Stimulated activated CD8-positive, alpha-beta memory T cell treated with anti-CD3 and anti-CD28 coated beads, Interleukin-4, amount 100 ng/mL, for 48 hours (primary cell): Measurements from ENCODE around the gene BET1L.
"Not testable (repeated sequence)": the region's sequence is repeated elsewhere in the genome, so short reads cannot be mapped to it uniquely, and the experiment has no call there.

ENCODE experiments used
- DNase-seq: peaks from one replicate; pipeline ENCODE4 v3.0.0-alpha.2; 2020

The BET1L gene, protein sequence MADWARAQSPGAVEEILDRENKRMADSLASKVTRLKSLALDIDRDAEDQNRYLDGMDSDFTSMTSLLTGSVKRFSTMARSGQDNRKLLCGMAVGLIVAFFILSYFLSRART

DNA sequence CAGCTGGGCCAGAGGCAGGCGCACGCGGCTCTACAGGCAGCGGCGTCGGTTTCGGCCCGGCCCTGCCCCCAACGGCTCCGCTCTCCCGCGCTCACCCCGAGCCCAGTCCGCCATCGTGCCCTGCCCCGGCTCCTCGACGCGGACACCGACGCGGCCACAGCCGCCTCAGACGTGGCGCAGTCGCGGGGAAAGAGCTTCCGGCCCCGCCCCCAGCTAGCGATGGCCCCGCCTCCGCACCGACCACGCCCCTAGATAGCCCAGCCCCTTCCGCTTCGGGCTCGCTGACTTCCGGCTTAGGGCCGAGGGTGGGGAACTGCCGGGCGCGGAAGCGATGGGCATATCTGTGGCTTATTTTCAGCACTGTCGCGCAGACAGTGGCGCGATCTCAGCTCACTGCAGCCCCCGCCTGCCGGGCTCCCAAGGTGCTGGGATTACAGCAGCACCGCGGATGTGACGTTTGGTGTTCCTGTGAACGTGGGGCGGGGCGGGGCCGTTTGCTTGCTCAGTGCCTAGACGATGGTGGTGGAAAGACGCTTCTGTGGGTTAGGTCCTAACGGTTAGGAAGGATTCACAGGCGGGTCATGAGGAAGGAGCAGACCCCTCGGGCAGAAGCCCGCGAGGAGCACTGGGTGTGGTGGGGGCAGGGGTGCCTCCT is at the start of gene BET1L, which contains the start of gene RIC8A:
Gene BET1L, minus strand, starts transcription at position 192 of the 655 bp plus-strand sequence. Its CDS starts 78 bp downstream, at position 114.
Gene RIC8A, plus strand, starts transcription at position 501 of the 655 bp plus-strand sequence. CDS start 1,147 bp downstream, outside the sequence.
- peak; percentile 96 for DNase-seq

DNA sequence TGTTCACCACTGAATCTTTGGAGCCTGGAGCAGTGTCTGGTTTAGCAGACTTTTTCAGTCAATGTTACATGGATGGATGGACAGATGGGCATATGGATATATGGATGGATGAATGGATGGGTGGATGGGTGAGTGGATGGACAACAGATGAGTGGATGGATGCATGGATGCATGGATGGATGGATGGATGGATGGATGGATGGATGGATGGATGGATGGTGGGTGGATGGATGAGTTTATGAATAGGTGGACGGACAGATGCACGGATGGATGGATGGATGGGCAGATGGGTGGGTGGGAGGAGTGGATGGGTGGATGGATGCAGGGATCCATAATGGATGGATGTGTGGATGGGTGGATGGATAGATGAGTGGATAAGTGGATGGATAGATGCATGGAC is 48.6 kb upstream of the BET1L start:
- peak; percentile 1 for DNase-seq

DNA sequence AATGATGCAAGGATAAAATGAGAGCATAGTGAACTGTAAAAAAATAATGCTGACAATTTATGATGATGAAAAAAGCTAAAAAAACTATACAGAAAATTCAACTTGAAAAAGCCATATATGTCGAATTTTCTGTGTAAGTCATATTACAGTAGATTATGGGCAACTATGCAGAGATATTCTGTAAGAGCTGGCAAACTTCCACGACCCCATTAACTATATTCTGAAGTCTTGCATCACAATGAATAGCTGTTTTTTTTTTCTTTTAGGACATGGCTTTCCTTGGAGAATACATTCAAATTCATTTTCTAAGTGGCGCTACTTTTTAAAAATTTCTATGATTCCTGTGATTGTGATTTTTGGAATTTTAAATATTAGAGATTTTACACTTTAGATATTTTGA is 48.0 kb upstream of the BET1L start:
- DNase-seq = no peak

DNA sequence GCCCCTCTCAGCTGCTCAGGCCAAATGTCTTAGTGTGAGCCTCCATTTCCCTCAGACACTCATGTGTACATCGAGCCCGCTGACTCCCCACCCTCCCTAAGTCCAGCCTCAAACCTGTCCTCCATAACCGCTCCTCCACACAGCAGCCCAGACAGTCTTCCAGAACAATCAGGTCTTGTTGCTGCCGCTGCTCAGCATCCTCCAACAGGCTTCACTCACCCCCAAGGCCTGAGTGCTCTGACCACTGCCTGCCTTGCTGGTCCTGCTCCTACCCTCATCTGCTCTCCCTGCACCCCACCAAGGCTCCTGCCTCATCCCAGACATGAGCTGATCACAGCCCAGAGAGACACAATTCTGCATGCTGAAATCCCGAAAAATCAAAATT is 46.7 kb upstream of the BET1L start:
- DNase-seq = peak; percentile 16

DNA sequence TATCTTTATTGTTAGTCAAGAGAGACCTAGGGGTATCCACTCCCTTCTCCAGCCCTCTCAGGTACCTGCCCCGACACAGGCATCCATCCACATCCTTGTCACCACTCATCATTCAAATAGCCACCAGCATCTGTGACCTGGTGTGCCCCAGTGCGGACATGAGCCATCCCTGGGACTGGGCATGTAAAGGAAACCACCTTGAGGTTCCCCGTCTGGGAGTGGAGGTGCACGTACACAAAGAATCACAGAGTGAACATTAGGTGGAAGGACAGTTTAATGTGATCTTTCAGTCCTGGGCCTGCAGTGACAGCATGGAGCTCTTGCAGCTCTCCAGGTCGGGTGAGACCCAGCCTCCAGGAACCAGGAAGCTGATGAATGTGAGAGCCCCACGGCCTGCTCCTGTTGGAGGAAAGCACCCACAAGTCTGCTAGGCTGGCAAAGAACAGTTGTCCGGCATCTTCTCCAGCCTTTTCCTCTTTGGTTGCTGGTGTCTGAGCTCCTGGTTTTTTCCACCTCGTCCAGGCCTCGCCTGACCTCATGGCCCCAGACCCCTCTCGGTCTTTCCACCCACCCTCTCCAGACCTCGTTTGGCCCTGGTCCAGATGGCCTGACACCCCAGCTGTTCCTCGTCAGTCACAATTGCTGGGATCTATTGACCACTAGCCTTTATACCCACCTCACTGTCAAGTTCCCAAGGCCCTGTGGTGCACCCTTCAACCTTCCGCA is 46.1 kb upstream of the BET1L start:
- DNase-seq = peak; percentile 20

DNA sequence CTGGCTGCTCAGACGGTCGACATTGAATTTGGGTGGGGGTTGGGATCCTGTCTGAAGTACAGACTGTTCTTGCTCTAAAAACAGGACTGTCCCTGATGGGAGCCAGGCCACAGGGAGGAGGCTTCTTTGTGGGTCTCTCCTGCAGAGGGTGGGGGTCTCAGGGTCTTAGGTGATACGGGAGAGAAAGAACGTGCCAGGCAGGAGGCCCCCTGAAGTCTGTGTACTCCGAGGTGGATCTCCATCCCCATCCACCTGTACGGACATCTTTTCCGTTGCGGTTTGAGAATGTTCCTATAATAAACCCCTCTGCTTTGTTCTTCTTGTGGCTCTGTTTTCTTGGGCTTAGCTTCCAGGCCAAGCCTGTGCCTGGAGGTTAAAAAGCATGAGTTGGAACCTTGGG is 45.5 kb upstream of the BET1L start:
- DNase-seq = peak; percentile 20

DNA sequence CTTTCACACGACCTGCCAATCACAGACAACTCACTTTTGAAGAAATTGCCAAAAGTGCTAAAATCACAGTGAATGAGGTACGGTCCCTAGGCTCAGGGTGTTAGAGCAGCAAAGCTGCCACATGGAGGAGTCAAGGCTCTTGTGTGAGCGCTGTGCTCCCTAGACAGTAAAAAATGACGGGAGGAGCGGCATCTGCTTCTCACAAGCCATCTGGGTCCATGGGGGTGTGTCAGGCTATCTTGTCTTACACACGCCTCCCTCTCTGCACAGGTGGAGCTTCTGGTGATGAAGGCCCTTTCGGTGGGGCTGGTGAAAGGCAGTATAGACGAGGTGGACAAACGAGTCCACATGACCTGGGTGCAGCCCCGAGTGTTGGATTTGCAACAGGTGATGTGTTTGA is 44.4 kb upstream of the BET1L start:
- DNase-seq = peak; percentile 21

DNA sequence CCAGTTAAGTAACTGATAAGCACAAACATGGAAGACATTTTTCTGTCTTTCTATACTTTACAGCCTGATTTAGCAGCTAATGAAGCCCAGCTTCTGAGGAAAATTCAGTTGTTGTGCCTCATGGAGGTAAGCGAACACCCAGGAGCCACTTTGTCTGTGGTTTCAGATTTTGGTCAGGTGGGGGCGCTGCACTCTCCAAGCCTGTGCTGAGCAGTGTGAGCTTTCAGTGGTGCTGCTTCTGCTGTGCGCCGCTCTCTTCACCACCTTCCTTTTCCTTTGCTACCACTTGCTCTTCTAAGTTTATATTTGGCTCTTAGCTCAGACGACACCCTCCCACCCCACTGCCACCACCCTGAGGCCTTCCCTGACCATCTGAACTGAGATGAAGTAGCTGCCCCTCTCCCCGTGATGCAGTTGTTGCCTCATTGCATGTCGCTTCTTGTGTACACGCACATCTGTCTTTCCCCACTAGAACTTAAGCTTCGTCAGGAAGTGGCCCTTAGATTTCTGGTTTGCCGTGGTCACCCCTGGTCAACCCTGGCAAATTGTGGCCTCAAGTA is 43.6 kb upstream of the BET1L start:
- peak; percentile 86 for DNase-seq

DNA sequence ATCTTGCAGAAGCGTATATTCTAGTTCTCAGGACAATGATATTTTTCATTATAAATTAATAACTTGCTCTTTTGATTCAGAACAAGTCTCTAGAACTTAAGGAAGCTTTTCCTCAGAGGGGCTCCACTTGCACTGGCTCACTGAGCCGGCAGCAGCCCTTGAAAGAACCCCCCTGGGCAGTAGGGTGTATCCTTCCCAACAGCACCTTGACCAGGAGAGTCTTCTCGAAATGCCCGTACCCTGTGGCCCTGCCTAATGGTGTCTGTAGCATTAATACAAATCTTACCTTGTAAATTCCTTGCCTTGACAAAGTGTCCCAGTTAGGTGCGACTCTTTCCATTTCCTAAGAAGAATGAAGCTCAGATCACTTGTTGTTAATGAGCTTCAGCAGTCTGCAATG is 43.1 kb upstream of the BET1L start:
- DNase-seq = peak; percentile 19

DNA sequence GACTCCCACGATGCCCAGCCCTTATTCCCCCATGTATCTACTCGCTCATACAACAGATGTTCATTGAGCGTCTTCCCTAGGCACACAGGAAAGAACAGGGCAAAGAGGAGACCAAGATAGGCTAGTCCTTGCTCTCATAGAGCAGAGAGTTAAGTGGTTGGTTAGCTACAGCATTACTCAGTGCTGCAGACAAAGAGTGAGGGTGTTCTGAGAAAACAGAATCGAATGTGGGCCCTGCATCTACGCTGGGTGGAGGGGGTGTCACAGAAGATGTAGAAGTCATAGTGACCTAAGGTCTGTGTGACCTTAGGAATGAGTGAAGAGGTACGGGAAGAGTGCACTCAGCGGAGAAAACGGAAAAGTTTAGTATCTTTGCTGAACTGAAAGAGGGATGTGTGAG is 41.9 kb upstream of the BET1L start:
- DNase-seq = no peak

DNA sequence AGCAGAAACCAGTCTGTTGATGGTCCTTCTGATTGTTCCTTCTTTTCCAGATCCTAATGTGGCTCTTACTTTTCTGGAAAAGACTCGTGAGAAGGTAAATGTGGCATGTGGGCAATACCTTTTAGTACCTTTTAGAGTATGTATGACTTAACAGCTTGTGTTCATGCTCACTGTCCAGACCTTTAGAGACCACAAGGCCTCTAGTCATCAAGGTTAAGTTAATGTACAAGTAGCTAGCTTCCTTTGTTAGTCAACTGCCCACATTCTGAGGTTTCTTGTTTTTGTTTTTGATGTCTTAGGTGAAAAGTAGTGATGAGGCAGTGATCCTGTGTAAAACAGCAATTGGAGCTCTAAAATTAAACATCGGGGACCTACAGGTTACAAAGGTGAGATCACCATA is 37.2 kb upstream of the BET1L start:
- DNase-seq = no peak

DNA sequence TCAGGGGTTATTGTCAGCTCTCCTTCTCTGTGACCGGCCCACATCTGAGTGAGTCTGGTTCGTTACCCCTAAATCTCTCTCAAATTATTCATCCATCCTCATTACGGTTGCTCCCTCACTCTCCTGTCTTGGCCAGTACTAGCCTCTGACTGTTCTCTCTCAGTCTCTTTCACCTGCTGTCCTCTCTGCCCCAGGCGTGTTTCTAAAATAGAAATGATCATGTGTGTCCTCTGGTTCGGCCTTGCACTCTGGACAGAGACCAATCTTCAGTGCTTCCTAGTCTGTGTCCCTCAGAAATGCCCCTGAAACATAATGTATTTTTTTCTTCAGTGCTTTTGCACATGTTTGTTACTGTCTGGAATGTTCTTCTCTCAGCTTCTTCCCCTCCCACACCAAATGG is 34.4 kb upstream of the BET1L start:
- DNase-seq = peak; percentile 8

DNA sequence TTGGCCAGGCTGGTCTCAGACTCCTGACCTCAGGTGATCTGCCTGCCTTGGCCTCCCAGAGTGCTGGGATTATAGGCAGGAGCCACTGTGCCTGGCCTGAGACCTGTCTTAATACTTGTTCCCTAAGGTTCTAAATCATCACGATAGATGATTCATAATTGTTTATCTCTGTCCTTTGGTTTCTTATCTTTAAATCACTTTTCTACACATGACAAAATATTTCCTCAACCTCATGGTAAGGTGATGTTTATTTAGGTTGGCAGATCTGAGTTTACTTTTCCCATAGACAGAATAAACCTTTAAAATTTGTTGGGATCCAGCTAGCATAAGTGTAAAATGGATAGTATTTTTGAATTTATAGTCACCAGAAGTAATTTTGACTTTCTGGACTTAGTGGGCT is 33.1 kb upstream of the BET1L start:
- no peak for DNase-seq

DNA sequence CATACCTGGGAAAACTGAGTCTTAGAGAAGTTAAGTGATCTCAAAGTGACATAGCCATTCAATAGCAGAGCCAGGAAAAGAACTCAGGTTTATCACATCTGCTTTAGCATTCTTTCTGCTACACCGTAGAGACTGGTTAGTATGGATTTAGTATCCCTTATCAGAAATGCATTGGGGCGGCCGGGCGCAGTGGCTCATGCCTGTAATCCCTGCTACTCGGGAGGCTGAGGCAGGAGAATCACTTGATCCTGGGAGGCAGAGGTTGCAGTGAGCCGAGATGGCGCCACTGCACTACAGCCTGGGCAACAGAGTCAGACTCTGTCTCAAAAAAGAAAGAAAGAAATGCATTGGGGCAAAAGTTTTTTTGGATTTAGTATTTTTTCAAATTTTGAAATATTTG is 31.1 kb upstream of the BET1L start:
- not testable (repeated sequence) for DNase-seq

DNA sequence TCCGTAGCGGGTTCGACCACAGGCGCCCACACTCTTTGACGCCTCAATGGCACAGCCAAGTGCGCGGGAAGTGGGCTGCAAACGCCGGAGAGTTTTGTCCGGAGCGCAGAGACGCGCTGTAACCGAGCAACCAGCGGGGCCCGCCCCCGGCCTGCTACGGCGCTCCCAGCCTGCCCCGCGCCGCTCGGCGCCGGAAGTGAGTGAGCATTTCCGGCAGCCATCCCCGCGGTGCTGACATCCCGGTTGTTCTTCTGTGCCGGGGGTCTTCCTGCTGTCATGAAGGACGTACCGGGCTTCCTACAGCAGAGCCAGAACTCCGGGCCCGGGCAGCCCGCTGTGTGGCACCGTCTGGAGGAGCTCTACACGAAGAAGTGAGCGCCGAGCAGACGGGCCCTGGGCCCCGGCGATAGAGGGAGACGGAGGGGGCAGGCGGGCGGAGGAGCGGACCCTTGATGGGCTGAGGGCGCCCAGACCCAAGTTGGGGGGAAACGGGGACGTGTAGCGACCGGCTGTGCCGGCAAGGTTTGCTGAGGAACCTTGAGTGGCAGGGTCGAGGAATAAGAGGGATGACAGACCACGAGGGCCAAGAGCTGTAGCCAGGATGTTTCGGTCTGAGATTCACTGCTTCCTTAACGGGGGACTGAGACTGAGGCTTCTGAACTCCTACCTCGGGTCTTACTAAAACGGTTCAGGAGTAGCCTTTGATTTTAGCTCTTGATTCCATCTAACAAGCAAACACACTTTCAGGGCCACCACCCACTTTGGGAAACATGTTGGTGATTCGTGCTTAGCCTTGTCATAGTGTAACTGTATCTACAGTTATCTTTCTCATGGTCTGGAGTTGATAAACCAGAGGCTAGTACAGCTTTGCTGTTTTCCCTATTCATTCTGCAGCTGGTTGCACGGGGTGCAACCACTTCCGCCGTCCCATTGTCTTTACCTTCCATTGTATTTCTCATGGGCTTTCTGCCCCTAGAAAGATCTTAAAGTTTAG is 29.9 kb upstream of the BET1L start, which contains the start of gene PSMD13:
Gene PSMD13, plus strand, starts transcription at position 203 of the 994 bp plus-strand sequence. Its CDS starts 74 bp downstream, at position 277.
- peak; percentile 93 for DNase-seq

DNA sequence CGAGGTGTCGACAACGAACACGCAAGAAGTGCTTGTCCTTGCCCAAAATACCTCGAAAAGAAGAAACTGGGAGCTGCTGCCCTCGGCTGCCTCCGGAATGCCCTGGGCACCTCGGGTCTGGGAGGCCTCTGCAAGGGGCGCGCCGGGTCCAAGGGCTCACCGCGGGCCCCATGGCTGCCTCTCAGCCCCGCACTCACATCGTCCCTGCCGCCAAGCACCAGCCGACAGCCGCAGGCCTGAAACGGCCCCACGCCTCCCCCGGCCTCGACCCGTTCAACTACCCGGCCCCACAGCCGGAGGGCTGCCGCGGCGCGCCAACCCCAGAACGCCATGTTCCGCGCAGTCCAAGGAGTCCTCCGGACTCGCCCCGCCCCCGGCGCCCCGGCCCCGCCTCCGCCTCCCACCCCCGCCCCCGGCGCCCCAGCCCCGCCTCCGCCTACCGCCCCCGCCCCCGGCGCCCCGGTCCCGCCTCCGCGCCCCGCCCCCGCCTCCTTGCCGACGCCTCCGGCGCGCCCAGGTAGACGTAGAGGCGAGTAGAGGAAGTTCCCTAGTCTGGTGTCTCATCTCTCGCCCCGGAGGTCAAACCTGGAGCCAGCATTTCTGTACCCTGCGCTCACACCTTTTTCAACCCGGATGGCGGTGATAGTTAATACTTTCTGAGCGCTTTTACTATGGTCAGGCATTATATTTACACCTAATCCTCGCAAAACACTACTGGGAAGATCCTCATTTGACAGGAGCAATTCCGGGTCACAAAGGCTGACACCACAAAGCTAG is 29.0 kb upstream of the BET1L start, which contains the start of gene SIRT3:
Gene SIRT3, minus strand, starts transcription at position 346 of the 777 bp plus-strand sequence. Its CDS starts 14 bp downstream, at position 332.
- peak; percentile 82 for DNase-seq

DNA sequence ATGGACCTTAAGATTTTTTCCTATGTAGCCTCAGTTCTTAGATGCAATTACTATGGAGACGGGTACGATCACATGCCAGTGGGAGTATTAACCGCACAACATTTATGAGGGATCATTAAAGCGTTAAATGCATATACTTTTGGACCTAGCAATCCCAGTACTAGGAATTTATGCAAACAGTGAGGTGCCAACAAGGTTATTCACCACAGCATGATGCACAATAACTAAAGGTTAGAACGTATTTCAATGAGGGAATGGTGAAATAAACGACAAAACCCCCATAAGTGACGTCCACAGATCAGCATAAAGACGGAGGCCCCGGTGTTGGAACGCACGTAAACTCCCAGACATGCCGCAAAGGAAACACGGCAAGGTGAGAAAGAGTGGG is 28.4 kb upstream of the BET1L start:
- no peak for DNase-seq

DNA sequence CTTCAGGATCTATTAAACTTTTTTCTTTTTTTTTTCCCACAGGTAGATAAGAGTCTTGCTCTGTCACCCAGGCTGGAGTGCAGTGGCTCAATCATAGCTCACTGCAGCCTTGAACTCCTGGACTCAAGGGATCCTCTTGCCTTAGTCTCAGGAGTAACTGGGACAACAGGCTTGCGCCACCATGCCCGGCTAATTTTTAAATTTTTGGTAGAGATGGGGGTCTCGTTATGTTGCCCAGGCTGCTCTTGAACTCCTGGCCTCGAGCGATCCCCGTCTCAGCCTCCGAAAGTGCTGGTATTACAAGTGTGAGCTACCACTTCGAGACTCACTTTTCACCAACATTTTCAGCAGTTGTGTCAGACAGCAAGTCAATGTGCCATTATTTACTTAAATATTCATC is 28.0 kb upstream of the BET1L start:
- no peak for DNase-seq

DNA sequence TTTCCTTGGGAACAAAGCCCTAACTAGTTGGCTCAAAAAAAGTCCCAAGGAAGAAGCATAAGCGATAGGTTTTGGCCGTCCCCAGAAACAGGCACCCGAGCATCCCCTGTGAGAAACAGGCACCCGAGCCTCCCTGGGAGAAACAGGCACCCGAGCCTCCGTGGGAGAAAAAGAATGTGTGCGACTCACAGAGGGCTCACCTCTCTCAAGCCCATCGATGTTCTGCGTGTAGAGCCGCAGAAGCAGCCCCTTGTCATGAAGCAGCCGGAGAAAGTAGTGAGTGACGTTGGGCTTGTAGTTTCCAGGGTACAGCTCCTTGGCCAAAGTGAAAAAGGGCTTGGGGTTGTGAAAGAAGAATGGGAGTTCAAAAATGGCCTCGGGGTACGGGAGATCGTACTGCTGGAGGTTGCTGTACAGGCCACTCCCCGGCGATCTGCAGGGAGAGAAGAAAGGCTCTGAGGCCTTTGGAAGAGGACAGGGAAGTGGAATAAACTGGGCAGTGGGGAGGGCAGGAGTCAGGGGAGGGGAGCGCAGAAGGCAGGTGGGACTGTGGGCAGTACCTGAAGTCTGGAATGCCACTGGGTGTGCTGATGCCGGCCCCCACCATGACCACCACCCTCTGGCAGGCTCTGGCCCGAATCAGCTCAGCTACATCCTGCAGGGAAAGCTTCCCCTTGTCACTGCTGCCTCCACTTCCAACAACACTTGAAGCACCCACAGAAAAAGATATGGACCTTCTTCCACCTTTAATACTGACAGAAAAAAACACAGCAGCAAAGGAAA is 25.8 kb upstream of the BET1L start:
- no peak for DNase-seq

DNA sequence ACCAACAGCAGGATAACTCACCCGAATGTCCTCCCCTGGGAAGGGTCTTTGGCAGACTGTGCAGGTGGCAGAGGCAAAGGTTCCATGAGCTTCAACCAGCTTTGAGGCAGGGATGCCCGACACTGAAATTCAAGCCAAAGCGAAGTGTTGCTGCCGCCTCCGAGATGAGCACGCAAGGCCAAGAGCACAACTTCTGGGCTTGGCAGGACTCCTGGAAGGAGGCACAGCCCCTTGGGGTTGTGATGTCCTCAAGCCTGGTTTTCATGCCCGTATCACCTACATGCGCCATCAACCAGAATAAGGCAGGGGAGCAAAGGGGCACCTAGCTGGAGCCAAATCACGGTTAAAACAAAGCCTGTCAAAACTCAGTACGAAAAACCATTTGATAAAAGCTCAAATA is 23.2 kb upstream of the BET1L start:
- no peak for DNase-seq
